GM20431 (cell line): ENCODE data around the gene GYPB.
"Not testable (repeated sequence)": the region's sequence is repeated elsewhere in the genome, so short reads cannot be mapped to it uniquely, and the experiment has no call there.

Experiments used
- in situ Hi-C: fragments of 300-500 bp; cut with MseI, MboI; formaldehyde crosslinking; loops from one replicate; pipeline ENCODE4 v1.15.0; 2020; ENCODE audit warnings: low sequenced_read_pairs; ENCODE audit not compliant: unreplicated experiment

The GYPB gene

DNA sequence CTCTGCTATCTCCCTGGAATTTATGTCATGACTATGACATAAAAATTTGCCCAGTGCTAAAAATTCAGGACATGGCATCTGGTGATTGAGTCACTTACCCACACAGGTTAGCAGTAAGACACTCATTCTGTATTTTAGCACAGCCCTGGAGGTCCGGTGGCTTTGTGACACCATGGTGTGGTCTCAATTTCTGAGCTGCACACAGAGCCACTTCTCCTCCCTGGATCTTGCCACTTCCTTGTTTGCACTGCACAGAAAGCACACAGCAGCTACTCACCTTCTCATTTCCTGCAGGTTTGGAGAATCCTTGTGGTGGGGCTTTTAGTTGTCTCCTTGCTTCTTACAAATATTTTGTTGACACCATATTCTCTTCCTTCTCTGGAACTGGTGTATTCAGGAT lies 69.0 kb downstream of the GYPB start:
- in situ Hi-C loops = not testable (repeated sequence)

DNA sequence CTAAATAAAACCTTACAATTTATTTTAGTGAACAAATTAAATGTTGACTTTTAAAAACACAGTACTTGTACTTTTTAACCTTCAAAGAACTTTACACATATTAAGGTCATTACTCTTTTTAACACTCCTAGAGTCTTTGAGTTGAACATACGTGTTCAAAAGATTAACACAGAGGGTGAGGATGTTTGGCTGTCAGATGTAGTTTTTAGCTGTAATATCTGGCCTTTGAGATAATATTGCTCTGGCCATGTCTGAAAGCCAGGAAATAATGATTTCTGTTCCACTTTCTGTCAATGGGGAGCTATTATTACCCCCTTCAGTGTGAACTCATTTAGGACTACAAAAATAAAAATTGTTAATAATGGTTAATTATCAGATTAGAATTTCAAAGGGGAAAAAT lies 71.7 kb downstream of the GYPB start:
- in situ Hi-C loops = not testable (repeated sequence)
